ENCODE data around the gene NYAP1.
A peak's percentile ranks its signal among the peaks of the same experiment; 100 is the strongest.
"Not testable (repeated sequence)": the region's sequence is repeated elsewhere in the genome, so short reads cannot be mapped to it uniquely, and the experiment has no call there.

NYAP1 gene

GRCh38 chr7:100484673-100485045, 932 bp downstream of the NYAP1 start:
- no peak for DNase-seq

GRCh38 chr7:100485471-100485876, 1.7 kb downstream of the NYAP1 start:
- no peak for DNase-seq

- no peak for DNase-seq
These were observed 2.4 kb downstream of the NYAP1 start for GRCh38 chr7:100486111-100486636.

- no peak for DNase-seq
These were observed 3.2 kb downstream of the NYAP1 start for GRCh38 chr7:100486753-100487446.

- DNase-seq, result no peak
These were observed 4.8 kb downstream of the NYAP1 start for GRCh38 chr7:100488333-100489095.

- no peak for DNase-seq
These were observed 5.4 kb downstream of the NYAP1 start for GRCh38 chr7:100489121-100489520.

GRCh38 chr7:100489824-100490223, 6.1 kb downstream of the NYAP1 start:
- DNase-seq, result peak; percentile 58

- DNase-seq, result no peak
These were observed 6.9 kb downstream of the NYAP1 start for GRCh38 chr7:100490483-100491191.

- DNase-seq, result no peak
These were observed 7.5 kb downstream of the NYAP1 start for GRCh38 chr7:100491192-100491578.

GRCh38 chr7:100492738-100493475, 9.2 kb downstream of the NYAP1 start:
- no peak for DNase-seq

- DNase-seq, result peak; percentile 32
These were observed 9.9 kb downstream of the NYAP1 start for GRCh38 chr7:100493476-100494264.

- no peak for DNase-seq
These were observed 12.8 kb downstream of the NYAP1 start for GRCh38 chr7:100496509-100496908.

- not testable (repeated sequence) for DNase-seq
These were observed 17.0 kb downstream of the NYAP1 start for GRCh38 chr7:100500743-100501142.

- DNase-seq, result not testable (repeated sequence)
These were observed 20.3 kb downstream of the NYAP1 start for GRCh38 chr7:100504031-100504430.

GRCh38 chr7:100504887-100505611, 21.3 kb downstream of the NYAP1 start:
- DNase-seq, result no peak

GRCh38 chr7:100506356-100506923, 22.7 kb downstream of the NYAP1 start:
- no peak for DNase-seq

GRCh38 chr7:100509231-100509630, 25.5 kb downstream of the NYAP1 start:
- no peak for DNase-seq

- DNase-seq, result no peak
These were observed 26.9 kb downstream of the NYAP1 start for GRCh38 chr7:100510437-100511239.

GRCh38 chr7:100513212-100513810, 29.6 kb downstream of the NYAP1 start:
- no peak for DNase-seq

Measured in CD4-positive, alpha-beta T cell treated with Interferon gamma for 1 hour (primary cell).